ENCODE data around the gene SCGB3A2.

DNA sequence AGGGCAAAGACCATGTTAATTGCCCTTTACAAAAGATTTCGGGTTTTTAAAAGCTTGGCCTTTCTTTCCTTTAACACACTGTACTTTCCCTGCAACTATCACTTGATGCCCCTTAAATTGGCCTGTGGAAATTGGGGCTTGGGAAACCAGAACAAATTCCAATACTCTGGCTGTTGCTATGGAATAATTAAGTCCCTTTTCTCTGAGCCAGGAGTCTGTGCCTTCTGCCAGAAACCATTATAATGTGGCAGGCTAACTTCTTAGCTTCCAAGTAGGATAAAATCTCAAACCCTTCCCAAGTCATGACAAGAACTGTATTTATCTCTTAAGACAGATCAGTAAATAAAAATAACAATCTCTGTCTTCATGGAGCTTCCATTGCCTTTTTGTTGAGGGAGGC is 46.0 kb upstream of the SCGB3A2 start:
- TF ChIP-seq POLR2AphosphoS5 (IDR thresholded peaks at IDR 0.05; ENCODE audit: borderline replicate concordance, low read depth, low read length) = no peak
- no peak for TF ChIP-seq EZH2 (IDR thresholded peaks at IDR 0.05)

All from SK-N-MC (cell line).